AG04449 (cell line): ENCODE results near the gene CCR5AS.

Experiments
- CTCF ChIA-PET: fragments of 350-600 bp; formaldehyde crosslinking; extraction: SDS; loops from one replicate; lab custom pipeline; 2021; ENCODE audit warnings: antibody characterized with exemption; lab: Yijun Ruan, JAX
- POLR2A ChIA-PET: fragments of 400-600, 350-600 bp; formaldehyde crosslinking; extraction: SDS; loops from one replicate; lab custom pipeline; 2020; ENCODE audit warnings: antibody characterized with exemption, inconsistent platforms; lab: Yijun Ruan, JAX
- DNase-seq: peaks from one replicate; pipeline ENCODE4 v3.0.0-alpha.2; 2010; ENCODE audit warnings: low read depth, low spot score
- H3K4me3 ChIP-seq: 2 replicates; pipeline ENCODE4 v1.5.1; 2011; ENCODE audit warnings: low read depth, mild to moderate bottlenecking, control low read depth, low read length
- CTCF ChIP-seq: IDR thresholded peaks from one replicate; pipeline ENCODE4 v1.5.1; 2011; ENCODE audit warnings: mild to moderate bottlenecking, moderate library complexity, low read length, control low read depth, inconsistent platforms; ENCODE audit not compliant: insufficient read depth; ENCODE audit errors: missing control alignments

Gene CCR5AS

GRCh38 chr3:46413951-46414350 is 7.1 kb upstream of the CCR5AS start:
- TF ChIP-seq CTCF = no peak
- POLR2A ChIA-PET = no interaction called here
- CTCF ChIA-PET = no interaction called here
- H3K4me3 ChIP-seq = no peak overlapping the region
- no peak for DNase-seq

DNA sequence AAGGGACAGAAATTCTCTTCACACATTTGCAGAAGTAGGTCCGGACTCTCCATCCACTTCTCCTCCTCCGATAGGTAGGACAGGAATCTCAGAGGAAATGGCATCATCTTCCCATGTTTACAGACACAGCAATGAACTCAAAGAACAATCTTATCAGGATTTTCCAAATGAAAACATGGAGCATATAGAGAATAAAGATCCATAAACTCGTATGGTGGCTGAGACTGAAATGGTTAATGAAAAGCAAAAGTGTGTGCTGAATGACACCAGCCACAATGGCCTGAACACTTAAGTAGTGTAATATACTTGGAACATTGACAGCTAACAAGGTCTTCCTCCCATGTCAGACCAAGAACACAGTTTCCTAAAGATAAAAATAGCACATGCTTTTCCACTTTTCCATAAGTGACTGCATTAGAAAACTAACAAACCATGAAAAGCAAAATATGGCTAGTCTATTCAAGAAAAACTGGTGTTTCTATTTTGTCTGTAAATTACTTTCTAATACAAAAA is 6.0 kb upstream of the CCR5AS start:
- ChIA-PET POLR2A (no interaction called here), CTCF (interaction anchor here (0.7 kb wide), 1 partner anchor 334 kb away, joined by 3 read pairs; no protein-coding TSS in a partner anchor)
- TF ChIP-seq CTCF = no peak
- no peak overlapping the region for H3K4me3 ChIP-seq
- DNase-seq = no peak

DNA sequence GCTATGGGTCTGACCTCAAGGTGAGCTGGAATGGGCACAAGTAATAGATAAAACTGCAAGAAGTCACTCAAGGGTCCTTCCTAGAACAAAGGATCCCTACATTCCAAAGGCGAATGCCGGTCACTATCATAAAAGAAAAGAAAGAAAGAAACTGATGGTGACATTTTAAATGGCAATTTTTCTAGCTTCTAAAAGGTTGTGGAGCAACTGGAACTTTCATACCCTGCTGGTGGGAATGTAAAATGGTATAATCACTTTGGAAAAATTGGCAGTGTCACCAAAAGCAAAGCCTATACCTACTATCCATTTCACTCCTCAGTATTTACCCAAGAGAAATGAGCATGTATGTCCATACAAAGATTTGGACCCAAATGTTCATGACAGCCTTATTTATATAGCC is 4.4 kb upstream of the CCR5AS start:
- CTCF ChIA-PET = no interaction called here
- POLR2A ChIA-PET = no interaction called here
- no peak overlapping the region for H3K4me3 ChIP-seq
- DNase-seq = no peak
- TF ChIP-seq CTCF = no peak

- POLR2A ChIA-PET = no interaction called here
- no peak for TF ChIP-seq CTCF
- DNase-seq = no peak
- no peak overlapping the region for H3K4me3 ChIP-seq
- CTCF ChIA-PET = no interaction called here
Measured at GRCh38 chr3:46410669-46411068, 3.8 kb upstream of the CCR5AS start.

DNA sequence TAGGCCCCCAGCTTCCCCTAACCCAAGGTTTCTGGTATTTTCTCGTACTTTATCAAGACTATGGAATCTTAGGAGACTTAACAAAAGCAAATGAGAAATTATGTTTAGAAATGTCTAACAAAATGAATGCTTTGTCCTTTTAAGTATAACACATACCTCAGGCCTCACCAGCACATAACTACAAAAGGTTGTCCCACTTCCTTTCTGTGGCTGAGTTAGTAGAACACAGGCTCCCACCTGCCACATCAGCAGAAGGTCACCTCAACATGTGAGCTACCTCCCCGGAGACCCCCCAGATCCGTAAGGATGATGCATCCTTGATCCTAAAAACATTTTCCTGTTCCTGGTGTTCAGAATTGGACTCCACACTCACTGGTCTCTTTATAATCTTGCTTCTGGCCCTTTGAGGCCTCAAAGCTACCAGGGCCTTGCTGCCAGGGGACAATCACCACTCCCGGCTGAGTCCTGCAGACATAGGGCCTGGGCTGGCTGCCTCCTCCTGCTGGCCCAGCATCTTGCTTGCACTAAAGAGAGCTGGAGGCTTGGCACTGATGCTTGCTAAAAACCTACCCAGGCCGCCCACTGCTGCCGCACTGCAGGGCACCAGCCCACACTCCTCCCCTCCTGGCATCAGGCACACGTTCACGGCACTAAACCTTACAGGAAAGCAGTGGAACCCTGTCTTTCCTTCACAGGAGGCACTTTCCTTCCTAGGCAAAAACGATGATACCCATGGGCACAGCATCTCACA is 3.0 kb upstream of the CCR5AS start:
- no peak for DNase-seq
- H3K4me3 ChIP-seq = no peak overlapping the region
- POLR2A ChIA-PET = no interaction called here
- TF ChIP-seq CTCF = no peak
- CTCF ChIA-PET = no interaction called here

DNA sequence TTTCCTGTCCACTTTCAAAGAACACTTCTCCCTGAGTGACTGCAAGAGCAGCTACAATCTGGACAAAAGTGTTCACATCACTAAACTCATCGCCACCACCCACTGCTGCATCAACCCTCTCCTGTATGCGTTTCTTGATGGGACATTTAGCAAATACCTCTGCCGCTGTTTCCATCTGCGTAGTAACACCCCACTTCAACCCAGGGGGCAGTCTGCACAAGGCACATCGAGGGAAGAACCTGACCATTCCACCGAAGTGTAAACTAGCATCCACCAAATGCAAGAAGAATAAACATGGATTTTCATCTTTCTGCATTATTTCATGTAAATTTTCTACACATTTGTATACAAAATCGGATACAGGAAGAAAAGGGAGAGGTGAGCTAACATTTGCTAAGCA is 2.0 kb upstream of the CCR5AS start:
- POLR2A ChIA-PET = no interaction called here
- CTCF ChIA-PET = no interaction called here
- no peak overlapping the region for H3K4me3 ChIP-seq
- no peak for DNase-seq
- no peak for TF ChIP-seq CTCF
